ENCODE data around the gene NACAD. TPM values are rescaled to one million over a fixed set of nuclear protein-coding genes. Genes with fewer than 3 reads are reported as not detected.

The NACAD gene
- total RNA-seq, 4 donors from 2014 or later = 0.04 to 1.9 (median 0.62) TPM; not detected in 1

GRCh38 chr7:45122975-45123860 lies 34.4 kb upstream of the NACAD start:
- intact Hi-C loops (cut with DNase I) = no loop called here
- no peak overlapping the region for H3K4me3 ChIP-seq
- no peaks in the 10 kb centered on the region for H3K27me3 ChIP-seq
- WGBS, 2 donors = 77 to 85% methylated on average over 8 to 9 of the region's 16 CpGs
- H3K4me1 ChIP-seq = no peaks in the 10 kb centered on the region
- DNase-seq = no peak
- H3K27ac ChIP-seq = no peak overlapping the region
- TF ChIP-seq, protein P1, sequence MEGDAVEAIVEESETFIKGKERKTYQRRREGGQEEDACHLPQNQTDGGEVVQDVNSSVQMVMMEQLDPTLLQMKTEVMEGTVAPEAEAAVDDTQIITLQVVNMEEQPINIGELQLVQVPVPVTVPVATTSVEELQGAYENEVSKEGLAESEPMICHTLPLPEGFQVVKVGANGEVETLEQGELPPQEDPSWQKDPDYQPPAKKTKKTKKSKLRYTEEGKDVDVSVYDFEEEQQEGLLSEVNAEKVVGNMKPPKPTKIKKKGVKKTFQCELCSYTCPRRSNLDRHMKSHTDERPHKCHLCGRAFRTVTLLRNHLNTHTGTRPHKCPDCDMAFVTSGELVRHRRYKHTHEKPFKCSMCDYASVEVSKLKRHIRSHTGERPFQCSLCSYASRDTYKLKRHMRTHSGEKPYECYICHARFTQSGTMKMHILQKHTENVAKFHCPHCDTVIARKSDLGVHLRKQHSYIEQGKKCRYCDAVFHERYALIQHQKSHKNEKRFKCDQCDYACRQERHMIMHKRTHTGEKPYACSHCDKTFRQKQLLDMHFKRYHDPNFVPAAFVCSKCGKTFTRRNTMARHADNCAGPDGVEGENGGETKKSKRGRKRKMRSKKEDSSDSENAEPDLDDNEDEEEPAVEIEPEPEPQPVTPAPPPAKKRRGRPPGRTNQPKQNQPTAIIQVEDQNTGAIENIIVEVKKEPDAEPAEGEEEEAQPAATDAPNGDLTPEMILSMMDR (IDR thresholded peaks at IDR 0.05) = no peak
- no peak for TF ChIP-seq POLR2A (IDR thresholded peaks at IDR 0.05)
- H3K9me3 ChIP-seq = no peaks in the 10 kb centered on the region
- H3K36me3 ChIP-seq = no peaks in the 10 kb centered on the region

DNA sequence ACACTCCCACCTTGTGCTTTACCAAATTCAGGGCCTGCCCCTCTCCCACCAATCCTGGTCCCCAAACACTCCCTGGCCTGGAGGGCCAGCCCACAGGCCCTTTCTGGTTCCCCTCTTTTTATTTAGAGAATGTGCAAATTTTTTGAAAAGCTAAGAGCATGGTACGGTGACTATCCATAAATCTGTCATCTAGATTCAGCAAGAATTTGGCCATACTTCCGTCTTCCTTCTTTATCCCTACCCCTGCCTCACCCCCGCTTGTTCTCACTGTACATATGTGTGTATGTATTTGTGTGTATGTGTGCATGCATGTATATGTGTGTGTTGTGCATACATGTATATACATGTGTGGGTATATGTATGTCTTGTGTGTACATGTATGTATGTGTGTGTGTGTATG lies 30.8 kb upstream of the NACAD start:
- WGBS, 2 donors = 80 to 86% methylated on average over 3 of the region's 3 CpGs
- no peak overlapping the region for H3K27ac ChIP-seq
- intact Hi-C loops (cut with DNase I) = no loop called here
- H3K36me3 ChIP-seq = no peaks in the 10 kb centered on the region
- H3K4me1 ChIP-seq = no peaks in the 10 kb centered on the region
- H3K4me3 ChIP-seq = no peak overlapping the region
- DNase-seq = no peak
- H3K9me3 ChIP-seq = no peaks in the 10 kb centered on the region
- TF ChIP-seq, protein P1 (IDR thresholded peaks at IDR 0.05) = no peak
- TF ChIP-seq POLR2A (IDR thresholded peaks at IDR 0.05) = no peak
- no peaks in the 10 kb centered on the region for H3K27me3 ChIP-seq

- TF ChIP-seq POLR2A (IDR thresholded peaks at IDR 0.05) = no peak
- TF ChIP-seq, protein P1 (IDR thresholded peaks at IDR 0.05) = no peak
- no peak for DNase-seq
- Histone ChIP-seq H3K27ac (no peak overlapping the region), H3K9me3 (no peaks in the 10 kb centered on the region), H3K36me3 (no peaks in the 10 kb centered on the region), H3K27me3 (no peaks in the 10 kb centered on the region), H3K4me3 (no peak overlapping the region), H3K4me1 (no peaks in the 10 kb centered on the region)
- WGBS, 2 donors = 90% methylated on average over 2 of the region's 3 CpGs
- intact Hi-C loops (cut with DNase I) = no loop called here
Measured at GRCh38 chr7:45118889-45119331, 30.1 kb upstream of the NACAD start.

DNA sequence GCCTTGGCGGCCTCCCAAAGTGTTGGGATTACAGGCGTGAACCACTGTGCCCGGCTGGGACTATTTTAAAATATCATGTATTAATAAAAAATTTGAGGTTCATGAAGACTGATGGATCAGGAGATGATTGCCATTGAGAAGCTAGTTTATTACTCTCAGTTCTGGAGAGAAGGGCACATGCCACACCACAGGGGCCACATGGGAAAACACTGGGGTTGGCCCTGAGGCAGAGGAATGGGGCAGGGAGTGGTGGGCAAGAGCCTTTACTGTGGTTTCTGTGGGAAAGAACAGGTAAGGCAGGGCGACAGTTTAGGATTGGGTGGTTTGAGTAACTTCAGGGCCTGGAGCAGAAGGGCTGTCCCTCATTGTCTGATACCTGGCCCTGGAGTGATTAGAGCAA lies 29.5 kb upstream of the NACAD start:
- Histone ChIP-seq H3K4me1 (no peaks in the 10 kb centered on the region), H3K27ac (no peak overlapping the region), H3K36me3 (no peaks in the 10 kb centered on the region), H3K9me3 (no peaks in the 10 kb centered on the region), H3K27me3 (no peaks in the 10 kb centered on the region), H3K4me3 (no peak overlapping the region)
- TF ChIP-seq, protein P1 (IDR thresholded peaks at IDR 0.05) = no peak
- TF ChIP-seq POLR2A (IDR thresholded peaks at IDR 0.05) = no peak
- intact Hi-C loops (cut with DNase I) = no loop called here
- 72 to 74% methylated on average over 4 of the region's 4 CpGs for WGBS, 2 donors
- no peak for DNase-seq

DNA sequence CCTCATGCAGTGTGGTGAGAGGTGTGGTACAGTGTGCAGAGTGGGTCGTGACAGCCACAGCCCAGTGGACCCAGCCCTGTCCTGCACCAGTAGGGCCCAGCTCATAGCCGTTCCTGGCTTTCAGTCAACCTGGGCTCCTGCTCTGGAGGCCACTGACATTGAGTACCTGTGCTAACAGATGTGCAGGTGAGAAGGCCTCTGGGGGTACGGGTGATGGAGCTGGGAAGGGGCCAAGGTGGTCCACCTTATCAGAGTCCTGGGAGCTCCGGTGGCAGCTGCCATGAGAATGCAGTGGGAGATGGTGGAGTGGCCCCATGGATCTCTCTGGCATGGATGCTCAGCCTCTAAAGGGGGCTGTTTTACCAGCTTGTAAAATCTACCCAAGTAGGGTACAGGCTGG lies 28.8 kb upstream of the NACAD start:
- TF ChIP-seq, protein P1 (IDR thresholded peaks at IDR 0.05) = no peak
- TF ChIP-seq POLR2A (IDR thresholded peaks at IDR 0.05) = no peak
- no peaks in the 10 kb centered on the region for H3K36me3 ChIP-seq
- no peaks in the 10 kb centered on the region for H3K9me3 ChIP-seq
- DNase-seq = no peak
- 94 to 100% methylated on average over 1 to 2 of the region's 4 CpGs for WGBS, 2 donors
- intact Hi-C loops (cut with DNase I) = no loop called here
- H3K27ac ChIP-seq = no peak overlapping the region
- no peaks in the 10 kb centered on the region for H3K27me3 ChIP-seq
- peaks cover 0 to under 1% (median 0%) of the 10 kb centered on the region in 3 donors for H3K4me1 ChIP-seq
- H3K4me3 ChIP-seq = no peak overlapping the region
